IMR-90 (cell line): ENCODE measurements around the gene ZNF415. TPM values are rescaled to one million over a fixed set of nuclear protein-coding genes. Genes with fewer than 3 reads are reported as not detected.

Source experiments
- ATAC-seq: fragments of 200-7000 bp; cut with Tn5 transposase; 2 replicates; pipeline ENCODE4 v1.9.1; 2020; ENCODE audit warnings: low read depth, mild to moderate bottlenecking, moderate library complexity
- BruUV-seq: library from RNA; stranded (reverse); fragments of 400-500 nt; replicated peaks from 2 replicates; lab custom pipeline; 2021; lab: Mats Ljungman, UMichigan
- CTCF ChIA-PET: fragments of 300-600 bp; formaldehyde crosslinking; extraction: SDS; loops from one replicate; lab custom pipeline; 2021; ENCODE audit warnings: antibody characterized with exemption; lab: Yijun Ruan, JAX
- POLR2A ChIA-PET: fragments of 300-600 bp; sonication (Branson Sonifier 250); formaldehyde crosslinking; loops from one replicate; lab custom pipeline; 2022; ENCODE audit warnings: antibody characterized with exemption; ENCODE audit not compliant: unreplicated experiment; lab: Charles Lee
- DNase-seq: peaks from one replicate; pipeline ENCODE4 v3.0.0; 2013
- H2AFZ ChIP-seq: replicated peaks from 2 replicates; pipeline ENCODE3; 2013; ENCODE audit warnings: low read length, mild to moderate bottlenecking; ENCODE audit not compliant: poor library complexity
- H2AK5ac ChIP-seq: 2 replicates; pipeline ENCODE4 v1.6.1; 2013; ENCODE audit warnings: low read depth, low read length, inconsistent platforms
- H2AK9ac ChIP-seq: replicated peaks from 2 replicates; pipeline ENCODE3; 2013; ENCODE audit warnings: mild to moderate bottlenecking, low read depth, low read length, moderate library complexity; ENCODE audit not compliant: poor library complexity
- H2BK120ac ChIP-seq: 2 replicates; pipeline ENCODE4 v1.6.1; 2013; ENCODE audit warnings: low read depth, low read length, inconsistent platforms
- H2BK15ac ChIP-seq: 3 replicates; pipeline ENCODE4 v1.6.1; 2013; ENCODE audit warnings: low read depth, low read length, inconsistent platforms
- H2BK20ac ChIP-seq: 2 replicates; pipeline ENCODE4 v1.6.1; 2013; ENCODE audit warnings: low read depth, mild to moderate bottlenecking, inconsistent platforms, low read length, moderate library complexity
- H2BK5ac ChIP-seq: 2 replicates; pipeline ENCODE4 v1.6.1; 2013; ENCODE audit warnings: mild to moderate bottlenecking, low read depth, low read length, inconsistent platforms; ENCODE audit not compliant: poor library complexity, severe bottlenecking
- H3K14ac ChIP-seq: replicated peaks from 2 replicates; pipeline ENCODE4 v1.6.1; 2013; ENCODE audit warnings: low read depth, low read length, inconsistent platforms
- H3K18ac ChIP-seq: 2 replicates; pipeline ENCODE4 v1.6.1; 2013; ENCODE audit warnings: low read depth, low read length, control low read depth
- H3K23ac ChIP-seq: 2 replicates; pipeline ENCODE4 v1.6.1; 2013; ENCODE audit warnings: low read depth, low read length, inconsistent platforms
- H3K27ac ChIP-seq: 2 replicates; pipeline ENCODE4 v1.5.1; 2013; ENCODE audit warnings: mild to moderate bottlenecking, control low read depth, low read length; ENCODE audit not compliant: insufficient read depth
- H3K27me3 ChIP-seq: 2 replicates; pipeline ENCODE4 v1.6.1; 2013; ENCODE audit warnings: low read length; ENCODE audit not compliant: control insufficient read depth, insufficient read depth
- H3K36me3 ChIP-seq: 2 replicates; pipeline ENCODE4 v1.6.1; 2013; ENCODE audit warnings: low read length, mixed read lengths; ENCODE audit not compliant: control insufficient read depth, insufficient read depth
- H3K4ac ChIP-seq: 2 replicates; pipeline ENCODE4 v1.6.1; 2013; ENCODE audit warnings: low read depth, low read length, inconsistent platforms
- H3K4me1 ChIP-seq: 2 replicates; pipeline ENCODE4 v1.6.1; 2013; ENCODE audit warnings: low read length, mixed read lengths; ENCODE audit not compliant: control insufficient read depth, insufficient read depth
- H3K4me2 ChIP-seq: 2 replicates; pipeline ENCODE4 v1.6.1; 2013; ENCODE audit warnings: low read depth, mild to moderate bottlenecking, control low read depth, low read length, moderate library complexity
- H3K4me3 ChIP-seq: 2 replicates; pipeline ENCODE4 v1.5.1; 2013; ENCODE audit warnings: low read depth, mild to moderate bottlenecking, control low read depth, low read length, moderate library complexity; ENCODE audit not compliant: insufficient read depth
- H3K56ac ChIP-seq: 2 replicates; pipeline ENCODE4 v1.6.1; 2013; ENCODE audit warnings: low read length, inconsistent platforms; ENCODE audit not compliant: insufficient read depth; ENCODE audit errors: extremely low read depth
- H3K79me1 ChIP-seq, 2 experiments: 2 replicates each; pipeline ENCODE4 v1.6.1; 2013; ENCODE audit warnings: low read length in 2 of 2, inconsistent platforms in 1 of 2, low read depth in 1 of 2
- H3K9ac ChIP-seq: 2 replicates; pipeline ENCODE4 v1.6.1; 2013; ENCODE audit warnings: low read depth, low read length, control low read depth
- H3K9me1 ChIP-seq: 2 replicates; pipeline ENCODE4 v1.6.1; 2013; ENCODE audit warnings: low read length, inconsistent platforms; ENCODE audit not compliant: insufficient read depth
- H3K9me3 ChIP-seq: 2 replicates; pipeline ENCODE4 v1.6.1; 2013; ENCODE audit warnings: low read length; ENCODE audit not compliant: control insufficient read depth, insufficient read depth
- H4K20me1 ChIP-seq: 2 replicates; pipeline ENCODE4 v1.6.1; 2013; ENCODE audit warnings: low read length, inconsistent platforms; ENCODE audit not compliant: insufficient read depth
- H4K5ac ChIP-seq: 2 replicates; pipeline ENCODE4 v1.6.1; 2013; ENCODE audit warnings: mild to moderate bottlenecking, low read depth, low read length, control low read depth
- H4K8ac ChIP-seq, 2 experiments: 2 replicates each; pipeline ENCODE4 v1.6.1; 2013; ENCODE audit warnings: low read depth in 2 of 2, low read length in 2 of 2, control low read depth in 1 of 2, inconsistent platforms in 1 of 2
- H4K91ac ChIP-seq: 2 replicates; pipeline ENCODE4 v1.6.1; 2013; ENCODE audit warnings: low read depth, low read length, inconsistent platforms; ENCODE audit not compliant: insufficient read depth
- BHLHE40 ChIP-seq: fragments of 150-350 bp; IDR thresholded peaks from 2 replicates; pipeline ENCODE4 v1.6.1; 2016; ENCODE audit warnings: mild to moderate bottlenecking, low read depth, low read length
- CEBPB ChIP-seq: IDR thresholded peaks from 2 replicates; pipeline ENCODE4 v1.6.1; 2012; ENCODE audit warnings: low read depth, low read length, improper control_type of control experiment
- ELK1 ChIP-seq: fragments of 150-350 bp; IDR thresholded peaks from 2 replicates; pipeline ENCODE4 v1.6.1; 2016; ENCODE audit warnings: low read depth, mild to moderate bottlenecking, low read length, moderate library complexity, borderline replicate concordance
- FOS ChIP-seq: fragments of 150-350 bp; IDR thresholded peaks from 2 replicates; pipeline ENCODE4 v1.6.1; 2016; ENCODE audit warnings: low read depth, low read length
- MAZ ChIP-seq: IDR thresholded peaks from 2 replicates; pipeline ENCODE4 v1.6.1; 2012; ENCODE audit warnings: low read depth, mild to moderate bottlenecking, low read length, improper control_type of control experiment, moderate library complexity, borderline replicate concordance
- MXI1 ChIP-seq: IDR thresholded peaks from 2 replicates; pipeline ENCODE4 v1.6.1; 2012; ENCODE audit warnings: low read depth, mild to moderate bottlenecking, low read length, moderate library complexity, borderline replicate concordance
- NFE2L2 ChIP-seq: fragments of 150-350 bp; IDR thresholded peaks from 2 replicates; pipeline ENCODE4 v1.6.1; 2016; ENCODE audit warnings: low read depth, mild to moderate bottlenecking, low read length
- POLR2A ChIP-seq: IDR thresholded peaks from 2 replicates; pipeline ENCODE4 v1.6.1; 2012; ENCODE audit warnings: mild to moderate bottlenecking, low read depth, low read length
- RAD21 ChIP-seq: IDR thresholded peaks from 2 replicates; pipeline ENCODE4 v1.6.1; 2012; ENCODE audit warnings: low read length, improper control_type of control experiment
- RCOR1 ChIP-seq: IDR thresholded peaks from 2 replicates; pipeline ENCODE4 v1.6.1; 2012; ENCODE audit warnings: mild to moderate bottlenecking, low read length, improper control_type of control experiment; ENCODE audit not compliant: insufficient replicate concordance
- USF2 ChIP-seq: fragments of 150-350 bp; IDR thresholded peaks from 2 replicates; pipeline ENCODE4 v1.6.1; 2017; ENCODE audit warnings: mild to moderate bottlenecking, antibody characterized with exemption, low read length, low read depth
- WGBS, 2 experiments: methylation state at CpG; one replicate each; pipeline versions ENCODE4 v1.1.5 to v1.1.7; 2013; ENCODE audit warnings: missing lambda C conversion rate in 2 of 2; ENCODE audit not compliant: insufficient read length in 1 of 2; ENCODE audit errors: extremely low coverage in 2 of 2; 5-methylcytosine and 5-hydroxymethylcytosine counted together
- dilution Hi-C: fragments of 300-500 bp; cut with HindIII; formaldehyde crosslinking; loops from one replicate; pipeline ENCODE4 v1.14.3; 2018; ENCODE audit warnings: low sequenced_read_pairs; ENCODE audit not compliant: unreplicated experiment
- in situ Hi-C: fragments of 300-500 bp; cut with MboI; formaldehyde crosslinking; loops from 3 replicates; pipeline ENCODE4 v1.14.3; 2019; ENCODE audit warnings: low sequenced_read_pairs, inconsistent platforms, mixed read lengths
- intact Hi-C: fragments of 100-400 bp; cut with micrococcal nuclease; formaldehyde crosslinking; loops from 2 replicates; pipeline ENCODE4 v1.10.0; 2022
- polyA plus RNA-seq, 3 experiments: library from polyadenylated mRNA; depleted of rRNA; stranded (reverse); fragments of >200 nt; gene quantifications; 2 replicates each; pipeline ENCODE4 v1.2.3, GENCODE V29; 2012; ENCODE audit warnings: low replicate concordance in 1 of 3
- total RNA-seq: library from RNA; depleted of rRNA; stranded (reverse); fragments of >200 nt; gene quantifications from 2 replicates; pipeline ENCODE4 v1.2.3, GENCODE V29; 2012

ZNF415 gene
- total and polyA plus RNA-seq, 2 of the 4 experiments (the other 2 are of a cell fraction), result 4.2 to 7.7 TPM

GRCh38 chr19:53057904-53058580 is 74.7 kb downstream of the ZNF415 start:
- Histone ChIP-seq H4K5ac (no peak overlapping the region), H3K23ac (no peak overlapping the region), H2AFZ (peak overlapping the region; percentile 83), H3K4me2 (peak overlapping the region; percentile 91), H3K14ac (no peak overlapping the region), H3K27ac (no peak overlapping the region), H2BK120ac (no peak overlapping the region), H4K8ac (no peak overlapping the region), H2BK15ac (no peak overlapping the region), H2BK20ac (no peak overlapping the region), H2AK9ac (no peak overlapping the region), H3K9me1 (no peaks in the 10 kb centered on the region), H4K20me1 (no peaks in the 10 kb centered on the region), H3K4me1 (peaks cover 3% of the 10 kb centered on the region; the same call in 1 of the 2 replicates), H4K91ac (no peak overlapping the region), H3K9me3 (peaks cover 27% of the 10 kb centered on the region), H3K4me3 (peak overlapping the region; percentile 48), H3K36me3 (no peaks in the 10 kb centered on the region), H3K9ac (no peak overlapping the region), H2AK5ac (no peak overlapping the region), H3K4ac (no peak overlapping the region), H2BK5ac (no peak overlapping the region), H3K27me3 (no peaks in the 10 kb centered on the region), H3K56ac (no peak overlapping the region), H3K18ac (no peak overlapping the region), H3K79me1 (0 out of 4 replicates have a peak, but pooled peaks cover 0 to 3% of the 10 kb centered on the region in 2 experiments)
- no peak for TF ChIP-seq ELK1
- peak; percentile 28; the same call in 1 of the 2 replicates for TF ChIP-seq BHLHE40
- no peak for TF ChIP-seq FOS
- no peak for TF ChIP-seq POLR2A
- TF ChIP-seq MAZ, result no peak
- TF ChIP-seq RCOR1, result no peak
- TF ChIP-seq RAD21, result no peak
- no peak for TF ChIP-seq CEBPB
- TF ChIP-seq NFE2L2, result no peak
- peak; percentile 8; the same call in 1 of the 2 replicates for TF ChIP-seq MXI1
- TF ChIP-seq USF2, result no peak
- intact Hi-C loops (no loop called here), dilution Hi-C loops (no loop called here), in situ Hi-C loops (no loop called here)
- peak; percentile 63 for ATAC-seq
- WGBS, 2 experiments, result 0% methylated on average over 10 of the region's 59 CpGs; no CpG with 5 or more reads in 1 of the 2 experiments
- no peak for DNase-seq
- BruUV-seq, result no TSS peak
- POLR2A ChIA-PET, result no interaction called here
- CTCF ChIA-PET, result no interaction called here
